Measurements from ENCODE around the gene EXOC2.

The EXOC2 gene

DNA sequence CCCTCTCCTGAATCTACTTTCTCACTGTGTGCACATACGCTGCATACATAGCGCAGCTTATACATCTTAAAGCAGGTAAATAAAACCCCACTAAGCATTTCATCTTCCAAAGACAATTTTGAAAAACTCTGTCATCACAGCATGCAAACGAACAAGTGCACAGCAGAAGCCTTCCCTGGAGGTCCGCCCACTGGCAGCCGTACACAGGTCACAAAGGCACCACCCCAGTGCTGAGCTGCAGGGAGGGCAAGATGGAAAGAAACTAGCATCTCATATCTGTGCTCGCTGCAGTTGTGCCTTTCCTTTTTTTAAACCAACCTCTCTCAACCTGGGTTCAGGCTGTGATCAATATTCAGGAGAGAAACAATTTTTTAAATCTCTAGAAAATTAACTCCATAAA, 109.3 kb downstream of the EXOC2 start:
- TF ChIP-seq, protein P1, sequence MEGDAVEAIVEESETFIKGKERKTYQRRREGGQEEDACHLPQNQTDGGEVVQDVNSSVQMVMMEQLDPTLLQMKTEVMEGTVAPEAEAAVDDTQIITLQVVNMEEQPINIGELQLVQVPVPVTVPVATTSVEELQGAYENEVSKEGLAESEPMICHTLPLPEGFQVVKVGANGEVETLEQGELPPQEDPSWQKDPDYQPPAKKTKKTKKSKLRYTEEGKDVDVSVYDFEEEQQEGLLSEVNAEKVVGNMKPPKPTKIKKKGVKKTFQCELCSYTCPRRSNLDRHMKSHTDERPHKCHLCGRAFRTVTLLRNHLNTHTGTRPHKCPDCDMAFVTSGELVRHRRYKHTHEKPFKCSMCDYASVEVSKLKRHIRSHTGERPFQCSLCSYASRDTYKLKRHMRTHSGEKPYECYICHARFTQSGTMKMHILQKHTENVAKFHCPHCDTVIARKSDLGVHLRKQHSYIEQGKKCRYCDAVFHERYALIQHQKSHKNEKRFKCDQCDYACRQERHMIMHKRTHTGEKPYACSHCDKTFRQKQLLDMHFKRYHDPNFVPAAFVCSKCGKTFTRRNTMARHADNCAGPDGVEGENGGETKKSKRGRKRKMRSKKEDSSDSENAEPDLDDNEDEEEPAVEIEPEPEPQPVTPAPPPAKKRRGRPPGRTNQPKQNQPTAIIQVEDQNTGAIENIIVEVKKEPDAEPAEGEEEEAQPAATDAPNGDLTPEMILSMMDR (IDR thresholded peaks at IDR 0.05; ENCODE audit: low read depth, low read length): no peak
- H3K4me3 ChIP-seq (ENCODE audit: low read depth, low read length): no peak overlapping the region

DNA sequence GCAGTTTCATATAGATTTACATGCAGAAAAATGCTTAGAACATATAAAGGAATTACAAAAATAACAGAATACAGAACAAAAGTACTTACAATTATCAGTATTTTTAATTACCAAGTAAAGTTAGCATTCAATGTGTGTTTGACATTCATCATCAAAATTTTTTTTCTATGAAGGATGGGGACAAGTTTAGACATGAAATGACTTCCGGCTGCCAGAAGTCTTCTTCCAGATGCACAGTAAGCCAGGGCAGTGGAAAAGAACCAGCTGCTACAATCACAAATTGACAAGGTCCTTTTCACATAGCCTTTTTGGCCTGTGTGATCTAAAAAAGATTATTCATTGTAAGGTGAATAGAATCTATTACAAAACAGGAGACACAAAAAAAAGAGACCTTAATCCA, 109.8 kb downstream of the EXOC2 start:
- TF ChIP-seq, protein P1 (IDR thresholded peaks at IDR 0.05; ENCODE audit: low read depth, low read length): no peak
- no peak overlapping the region for H3K4me3 ChIP-seq (ENCODE audit: low read depth, low read length)

- no peak overlapping the region for H3K4me3 ChIP-seq (ENCODE audit: low read depth, low read length)
- TF ChIP-seq, protein P1 (IDR thresholded peaks at IDR 0.05; ENCODE audit: low read depth, low read length): no peak
Observed at GRCh38 chr6:582370-582769, 110.6 kb downstream of the EXOC2 start.

DNA sequence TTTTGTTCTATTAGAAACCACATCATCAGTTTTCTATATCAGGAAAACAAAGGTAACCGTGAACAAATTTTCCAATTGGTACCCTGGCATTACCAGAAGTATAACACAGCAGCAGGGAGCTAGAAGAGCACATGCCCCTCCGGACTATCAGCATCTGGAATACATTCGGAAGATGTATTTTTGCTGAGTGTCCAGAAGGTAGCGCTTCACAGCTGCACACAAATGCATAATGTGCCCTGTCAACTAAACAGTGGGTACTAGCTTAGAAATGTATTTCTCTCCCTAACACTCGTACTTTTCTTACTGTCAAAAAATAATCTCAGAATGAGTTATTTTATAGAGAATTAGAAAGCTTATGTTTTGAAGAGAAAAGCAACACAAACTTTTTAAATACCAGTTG, 113.6 kb downstream of the EXOC2 start:
- no peak overlapping the region for H3K4me3 ChIP-seq (ENCODE audit: low read depth, low read length)
- TF ChIP-seq, protein P1 (IDR thresholded peaks at IDR 0.05; ENCODE audit: low read depth, low read length): no peak

DNA sequence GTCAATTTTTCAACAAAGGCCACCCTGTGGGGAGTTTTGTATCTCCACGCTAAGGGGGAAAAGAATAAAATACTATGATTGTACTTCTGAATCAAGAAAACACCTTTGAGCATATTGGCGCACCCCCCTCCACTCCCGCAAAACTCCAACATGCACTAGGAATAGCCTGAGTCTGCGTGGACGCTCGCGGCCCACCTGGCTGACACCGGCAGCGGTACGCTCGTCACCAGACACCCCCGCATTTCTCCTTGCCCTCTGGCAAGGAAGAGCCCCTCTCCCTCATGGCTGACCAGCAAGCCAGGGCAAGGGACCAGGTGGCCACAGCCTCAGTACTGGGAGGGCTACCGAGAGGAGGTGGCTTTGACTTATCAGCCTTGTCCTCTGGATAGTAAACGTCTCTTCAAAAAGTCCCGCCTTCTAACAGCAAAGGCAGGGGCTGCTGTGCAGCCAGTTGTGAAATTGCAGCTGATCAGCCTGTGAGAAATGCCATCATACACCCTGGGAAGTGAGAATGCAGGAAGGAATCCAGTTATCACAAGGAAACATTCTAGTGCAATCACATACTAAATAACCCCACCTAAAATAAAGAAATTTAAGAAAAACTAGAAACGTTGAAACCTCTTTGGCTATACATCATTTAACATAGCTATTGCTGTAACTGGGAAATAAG, 120.2 kb downstream of the EXOC2 start:
- no peak overlapping the region for H3K4me3 ChIP-seq (ENCODE audit: low read depth, low read length)
- TF ChIP-seq, protein P1 (IDR thresholded peaks at IDR 0.05; ENCODE audit: low read depth, low read length): no peak

- TF ChIP-seq, protein P1 (IDR thresholded peaks at IDR 0.05; ENCODE audit: low read depth, low read length): no peak
Observed at GRCh38 chr6:571892-572291, 121.0 kb downstream of the EXOC2 start.

DNA sequence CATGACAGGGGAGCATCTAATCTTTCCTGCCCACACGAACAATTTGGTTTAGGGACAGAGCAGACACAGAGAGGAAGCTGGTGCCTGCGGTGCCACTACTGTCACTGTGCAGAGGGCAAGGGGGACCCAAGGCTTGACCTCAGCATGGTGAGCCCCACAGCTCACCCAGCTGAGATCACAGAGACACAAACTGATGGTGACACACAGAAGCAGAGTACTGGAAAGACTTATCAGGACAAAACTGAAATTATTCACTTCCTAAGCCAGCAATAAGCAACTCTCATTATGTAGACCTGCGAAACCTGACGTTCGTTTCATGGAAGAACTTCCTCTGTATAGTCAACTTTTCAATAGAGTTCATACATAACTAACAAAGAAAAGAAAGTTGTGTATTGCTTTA, 122.1 kb downstream of the EXOC2 start:
- TF ChIP-seq, protein P1 (IDR thresholded peaks at IDR 0.05; ENCODE audit: low read depth, low read length): no peak
- no peak overlapping the region for H3K4me3 ChIP-seq (ENCODE audit: low read depth, low read length)

More at GRCh38 chr6:571892-572291, 121.0 kb downstream of the EXOC2 start:
- no peak overlapping the region for H3K4me3 ChIP-seq (ENCODE audit: low read depth, low read length)

Measured in WI38 (cell line).